ENCODE data around the gene FBXO2. TPM values are rescaled to one million over a fixed set of nuclear protein-coding genes. Genes with fewer than 3 reads are reported as not detected.
A peak's percentile ranks its signal among the peaks of the same experiment; 100 is the strongest.

FBXO2 gene
- total and polyA plus RNA-seq, 9 of the 15 experiments (the other 6 are each of a cell fraction or from before 2014, with no cell fraction given) = 0.04 to 1.9 (median 0.27) TPM

- TF ChIP-seq FOXK2 (conservative IDR thresholded peaks at IDR 0.05 in 1 of 2, IDR thresholded peaks at IDR 0.05 in 1 of 2; ENCODE audit: low read depth in 2 of 2) (no peak), DDX20 (tag; IDR thresholded peaks at IDR 0.05; ENCODE audit: low read depth) (no peak), FOXA3 (CRISPR knock-in tag; conservative IDR thresholded peaks at IDR 0.05 in 1 of 2, IDR thresholded peaks at IDR 0.05 in 1 of 2) (0 out of 4 replicates have a peak, but pooled peaks of 1 of the 2 experiments have one; percentile 25), ZNF232 (CRISPR knock-in tag; IDR thresholded peaks at IDR 0.05) (no peak), NRF1 (conservative IDR thresholded peaks at IDR 0.05 in 1 of 2, IDR thresholded peaks at IDR 0.05 in 1 of 2) (peak in 1 of 2 experiments; percentile 10; a peak in 1 of 4 replicates), SNIP1 (IDR thresholded peaks at IDR 0.05; ENCODE audit: low read depth) (no peak), RBBP5 (IDR thresholded peaks at IDR 0.05; ENCODE audit: borderline replicate concordance, insufficient read depth, low read length, poor library complexity, severe bottlenecking) (peak; percentile 39), ATF2 (CRISPR knock-in tag; IDR thresholded peaks at IDR 0.05) (no peak), ZNF79 (CRISPR knock-in tag; IDR thresholded peaks at IDR 0.05; ENCODE audit: low read depth) (peak; percentile 17; the same call in 1 of the 2 replicates), RFX7 (CRISPR knock-in tag; IDR thresholded peaks at IDR 0.05) (no peak), ETV1 (tag; conservative IDR thresholded peaks at IDR 0.05; ENCODE audit: low read depth) (peak; percentile 71; the same call in 1 of the 2 replicates)
- TF ChIP-seq, protein P1, sequence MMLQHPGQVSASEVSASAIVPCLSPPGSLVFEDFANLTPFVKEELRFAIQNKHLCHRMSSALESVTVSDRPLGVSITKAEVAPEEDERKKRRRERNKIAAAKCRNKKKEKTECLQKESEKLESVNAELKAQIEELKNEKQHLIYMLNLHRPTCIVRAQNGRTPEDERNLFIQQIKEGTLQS (IDR thresholded peaks at IDR 0.05) = no peak
- TF ChIP-seq, protein P1 (CRISPR knock-in tag; conservative IDR thresholded peaks at IDR 0.05) = 0 out of 2 replicates have a peak, but pooled peaks have one; percentile 42
- TF ChIP-seq, protein P2, sequence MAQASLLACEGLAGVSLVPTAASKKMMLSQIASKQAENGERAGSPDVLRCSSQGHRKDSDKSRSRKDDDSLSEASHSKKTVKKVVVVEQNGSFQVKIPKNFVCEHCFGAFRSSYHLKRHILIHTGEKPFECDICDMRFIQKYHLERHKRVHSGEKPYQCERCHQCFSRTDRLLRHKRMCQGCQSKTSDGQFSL (CRISPR knock-in tag; IDR thresholded peaks at IDR 0.05) = no peak
- TF ChIP-seq, protein P2 (tag; IDR thresholded peaks at IDR 0.05) = 0 out of 4 replicates have a peak, but pooled peaks of 1 of the 2 experiments have one; percentile 48
- TF ChIP-seq, protein P3, sequence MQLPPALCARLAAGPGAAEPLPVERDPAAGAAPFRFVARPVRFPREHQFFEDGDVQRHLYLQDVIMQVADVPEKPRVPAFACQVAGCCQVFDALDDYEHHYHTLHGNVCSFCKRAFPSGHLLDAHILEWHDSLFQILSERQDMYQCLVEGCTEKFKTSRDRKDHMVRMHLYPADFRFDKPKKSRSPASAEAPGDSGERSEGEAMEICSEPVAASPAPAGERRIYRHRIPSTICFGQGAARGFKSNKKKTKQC (CRISPR knock-in tag; IDR thresholded peaks at IDR 0.05) = no peak
Observed at GRCh38 chr1:11671205-11671543, 16.9 kb upstream of the FBXO2 start (continued).

Measured in K562 (cell line).